Neutrophil (primary cell): ENCODE measurements around the gene TTC7B.

Experiments used
- H3K27ac ChIP-seq: fragments of 200-600 bp; sonication (generic); 2 replicates; pipeline ENCODE4 v1.5.1; 2016; ENCODE audit warnings: mild to moderate bottlenecking, moderate library complexity
- H3K27me3 ChIP-seq: fragments of 200-600 bp; sonication (generic); 2 replicates; pipeline ENCODE4 v1.6.0; 2016; ENCODE audit warnings: mild to moderate bottlenecking
- H3K36me3 ChIP-seq: fragments of 200-600 bp; sonication (generic); 2 replicates; pipeline ENCODE4 v1.5.1; 2017
- H3K4me1 ChIP-seq, 2 experiments: fragments of 200-600 bp in 1 of 2; sonication (generic) in 1 of 2; 1 replicate in 1 of 2; 2 replicates in 1 of 2; pipeline versions ENCODE4 v1.5.1 to v1.6.1; 2013 to 2016; ENCODE audit warnings: low read depth in 1 of 2, low read length in 1 of 2, mild to moderate bottlenecking in 1 of 2, moderate library complexity in 1 of 2; ENCODE audit not compliant: control insufficient read depth in 1 of 2, insufficient read depth in 1 of 2
- H3K4me3 ChIP-seq, 2 experiments: fragments of 200-600 bp in 1 of 2; sonication (generic) in 1 of 2; 1 replicate in 1 of 2; 2 replicates in 1 of 2; pipeline ENCODE4 v1.5.1; 2013 to 2016; ENCODE audit warnings: low read depth in 1 of 2, low read length in 1 of 2, mild to moderate bottlenecking in 1 of 2, moderate library complexity in 1 of 2
- H3K9me3 ChIP-seq: fragments of 200-600 bp; sonication (generic); 2 replicates; pipeline ENCODE4 v1.5.1; 2016
- CTCF ChIP-seq: fragments of 200-600 bp; sonication (generic); IDR thresholded peaks from 2 replicates; pipeline ENCODE4 v1.5.1; 2016; ENCODE audit warnings: antibody characterized with exemption

The TTC7B gene

GRCh38 chr14:90535556-90536090 is 280.6 kb downstream of the TTC7B start:
- H3K27me3 ChIP-seq = no peaks in the 10 kb centered on the region
- no peaks in the 10 kb centered on the region for H3K9me3 ChIP-seq
- no peak for TF ChIP-seq CTCF
- no peaks in the 10 kb centered on the region for H3K4me1 ChIP-seq
- H3K36me3 ChIP-seq = peaks cover 30% of the 10 kb centered on the region
- H3K27ac ChIP-seq = no peak overlapping the region
- no peak overlapping the region for H3K4me3 ChIP-seq

GRCh38 chr14:90534838-90535555 is 281.2 kb downstream of the TTC7B start:
- Histone ChIP-seq H3K4me3 (no peak overlapping the region), H3K27me3 (no peaks in the 10 kb centered on the region), H3K9me3 (no peaks in the 10 kb centered on the region), H3K36me3 (peaks cover 23% of the 10 kb centered on the region), H3K27ac (no peak overlapping the region), H3K4me1 (no peaks in the 10 kb centered on the region)
- TF ChIP-seq CTCF = no peak

GRCh38 chr14:90534091-90534837 is 282.0 kb downstream of the TTC7B start:
- Histone ChIP-seq H3K4me3 (no peak overlapping the region), H3K4me1 (no peaks in the 10 kb centered on the region), H3K36me3 (peaks cover 16% of the 10 kb centered on the region), H3K9me3 (no peaks in the 10 kb centered on the region), H3K27ac (no peak overlapping the region), H3K27me3 (no peaks in the 10 kb centered on the region)
- no peak for TF ChIP-seq CTCF

- H3K27ac ChIP-seq = no peak overlapping the region
- H3K27me3 ChIP-seq = no peaks in the 10 kb centered on the region
- H3K4me3 ChIP-seq = no peak overlapping the region
- H3K36me3 ChIP-seq = peaks cover 10% of the 10 kb centered on the region
- TF ChIP-seq CTCF = no peak
- no peaks in the 10 kb centered on the region for H3K9me3 ChIP-seq
- no peaks in the 10 kb centered on the region for H3K4me1 ChIP-seq
Observed at GRCh38 chr14:90533591-90534021, 282.6 kb downstream of the TTC7B start.

- Histone ChIP-seq H3K27ac (no peak overlapping the region), H3K27me3 (no peaks in the 10 kb centered on the region), H3K36me3 (peaks cover 7% of the 10 kb centered on the region), H3K4me1 (no peaks in the 10 kb centered on the region), H3K4me3 (no peak overlapping the region), H3K9me3 (no peaks in the 10 kb centered on the region)
- TF ChIP-seq CTCF = no peak
Observed at GRCh38 chr14:90532826-90533525, 283.3 kb downstream of the TTC7B start.
